Fibroblast of mammary gland (primary cell): ENCODE measurements around the gene SERGEF.

ENCODE experiments used
- DNase-seq: peaks from one replicate; pipeline ENCODE4 v3.0.0-alpha.2; 2010; ENCODE audit warnings: low read depth
- H3K4me3 ChIP-seq: 2 replicates; pipeline ENCODE4 v1.5.1; 2011; ENCODE audit warnings: low read depth, mild to moderate bottlenecking, low read length, moderate library complexity; ENCODE audit not compliant: control insufficient read depth
- CTCF ChIP-seq: conservative IDR thresholded peaks from 2 replicates; pipeline ENCODE4 v1.5.1; 2011; ENCODE audit warnings: low read depth, low read length, inconsistent platforms; ENCODE audit not compliant: control insufficient read depth, insufficient read depth

The SERGEF gene

GRCh38 chr11:17922416-17922788 is 90.4 kb downstream of the SERGEF start:
- TF ChIP-seq CTCF = no peak
- no peak overlapping the region for H3K4me3 ChIP-seq
- DNase-seq = no peak

GRCh38 chr11:17921659-17922415 is 91.0 kb downstream of the SERGEF start:
- peak; percentile 85 for DNase-seq
- H3K4me3 ChIP-seq = no peak overlapping the region
- TF ChIP-seq CTCF = no peak

GRCh38 chr11:17918049-17918605 is 94.7 kb downstream of the SERGEF start:
- TF ChIP-seq CTCF = no peak
- no peak for DNase-seq
- no peak overlapping the region for H3K4me3 ChIP-seq

- DNase-seq = no peak
- H3K4me3 ChIP-seq = no peak overlapping the region
- no peak for TF ChIP-seq CTCF
These were observed 95.3 kb downstream of the SERGEF start for GRCh38 chr11:17917556-17917955.

- no peak overlapping the region for H3K4me3 ChIP-seq
- no peak for TF ChIP-seq CTCF
- DNase-seq = no peak
These were observed 97.2 kb downstream of the SERGEF start for GRCh38 chr11:17915500-17916143.

- no peak for DNase-seq
- TF ChIP-seq CTCF = no peak
- no peak overlapping the region for H3K4me3 ChIP-seq
These were observed 97.9 kb downstream of the SERGEF start for GRCh38 chr11:17914957-17915356.
